T-cell (primary cell): ENCODE data around the gene CEP135. TPM values are rescaled to one million over a fixed set of nuclear protein-coding genes. Genes with fewer than 3 reads are reported as not detected.

Source experiments
- ATAC-seq, 4 experiments: fragments of 200-7000 bp in 3 of 4; fragments of 150-1000 bp in 1 of 4; cut with Tn5 transposase; replicated peaks in 1 of 4; 1 replicate in 3 of 4; 2 replicates in 1 of 4; pipeline ENCODE4 v1.10.0; 2021; ENCODE audit warnings: moderate library complexity in 3 of 4, mild to moderate bottlenecking in 2 of 4, moderate number of reproducible peaks in 1 of 4
- CTCF ChIA-PET, 2 donors: fragments of 300-600 bp; sonication (Branson Sonifier 250); formaldehyde crosslinking; loops; one replicate each; lab custom pipeline; 2022; ENCODE audit warnings: antibody characterized with exemption in 2 of 2; lab: Charles Lee
- POLR2A ChIA-PET, 2 donors: fragments of 300-600 bp; sonication (Branson Sonifier 250); formaldehyde crosslinking; loops; one replicate each; lab custom pipeline; 2022; ENCODE audit warnings: antibody characterized with exemption in 2 of 2; lab: Charles Lee
- DNase-seq, 35 experiments: peaks; one replicate each; pipeline versions ENCODE4 v3.0.0 to v3.0.0-alpha.2; 2013 to 2023
- H3K27ac ChIP-seq: one replicate; pipeline ENCODE4 v1.5.1; 2013; ENCODE audit warnings: low read length
- H3K27me3 ChIP-seq, 2 experiments: replicated peaks in 1 of 2; 1 replicate in 1 of 2; 2 replicates in 1 of 2; pipeline versions ENCODE4 v1.6.1 to v1.7.0; 2013; ENCODE audit warnings: low read length in 1 of 2, mixed read lengths in 1 of 2; ENCODE audit not compliant: control insufficient read depth in 2 of 2, insufficient read depth in 2 of 2; ENCODE audit errors: extremely low read depth in 1 of 2
- H3K36me3 ChIP-seq, 2 donors: 1 replicate in 1 of 2; 2 replicates in 1 of 2; pipeline versions ENCODE4 v1.6.1 to v1.7.0; 2013; ENCODE audit warnings: low read length in 1 of 2; ENCODE audit not compliant: control insufficient read depth in 2 of 2, insufficient read depth in 1 of 2; ENCODE audit errors: extremely low read depth in 1 of 2
- H3K4me1 ChIP-seq, 2 experiments: 1 replicate in 1 of 2; 2 replicates in 1 of 2; pipeline versions ENCODE4 v1.6.1 to v1.7.0; 2013; ENCODE audit warnings: low read length in 2 of 2, mixed read lengths in 1 of 2; ENCODE audit not compliant: insufficient read depth in 2 of 2, control insufficient read depth in 1 of 2; ENCODE audit errors: extremely low read depth in 1 of 2
- H3K4me3 ChIP-seq, 2 donors: 1 replicate in 1 of 2; 2 replicates in 1 of 2; pipeline versions ENCODE4 v1.5.1 to v1.7.0; 2013; ENCODE audit warnings: mild to moderate bottlenecking in 2 of 2, low read length in 1 of 2, moderate library complexity in 1 of 2; ENCODE audit not compliant: control insufficient read depth in 1 of 2; ENCODE audit errors: extremely low read depth in 1 of 2
- H3K9me3 ChIP-seq: 2 replicates; pipeline ENCODE4 v1.7.0; 2013
- H3K27ac Mint-ChIP-seq, 2 donors: one replicate each; pipeline ENCODE4 v1.8.0; 2020 to 2021; ENCODE audit warnings: mild to moderate bottlenecking in 2 of 2, mixed read lengths in 2 of 2
- H3K27me3 Mint-ChIP-seq, 2 donors: one replicate each; pipeline ENCODE4 v1.8.0; 2021 to 2022; ENCODE audit warnings: mixed read lengths in 2 of 2
- H3K36me3 Mint-ChIP-seq: one replicate; pipeline ENCODE4 v1.8.0; 2021; ENCODE audit warnings: mixed read lengths
- H3K4me1 Mint-ChIP-seq, 3 donors: one replicate each; pipeline ENCODE4 v1.8.0; 2020 to 2022; ENCODE audit warnings: mixed read lengths in 3 of 3, mild to moderate bottlenecking in 1 of 3
- H3K4me3 Mint-ChIP-seq, 3 donors: one replicate each; pipeline ENCODE4 v1.8.0; 2020 to 2022; ENCODE audit warnings: mild to moderate bottlenecking in 3 of 3, mixed read lengths in 3 of 3, moderate library complexity in 3 of 3
- H3K9me3 Mint-ChIP-seq, 3 donors: one replicate each; pipeline ENCODE4 v1.8.0; 2020 to 2022; ENCODE audit warnings: mixed read lengths in 3 of 3
- WGBS: methylation state at CpG from one replicate; pipeline ENCODE4 v1.1.5; 2013; ENCODE audit warnings: missing lambda C conversion rate; ENCODE audit not compliant: insufficient coverage; 5-methylcytosine and 5-hydroxymethylcytosine counted together
- total RNA-seq, 35 experiments: library from RNA in 6 of 35; stranded (reverse) in 6 of 35; fragments of 120-200 nt in 1 of 35; gene quantifications; one replicate each; pipeline versions ENCODE4 v1.2.1 to v1.2.4 and lab custom pipeline; 2013 to 2026

Gene CEP135
- total RNA-seq, result 10 to 100 TPM; 17.3 to 24.5 (median 21.7) TPM
- total RNA-seq (2013), result 20.8 TPM
- 32.1 to 81.7 (median 50.9) reads per million in 29 experiments for total RNA-seq (lab: John Stamatoyannopoulos, UW)

DNA sequence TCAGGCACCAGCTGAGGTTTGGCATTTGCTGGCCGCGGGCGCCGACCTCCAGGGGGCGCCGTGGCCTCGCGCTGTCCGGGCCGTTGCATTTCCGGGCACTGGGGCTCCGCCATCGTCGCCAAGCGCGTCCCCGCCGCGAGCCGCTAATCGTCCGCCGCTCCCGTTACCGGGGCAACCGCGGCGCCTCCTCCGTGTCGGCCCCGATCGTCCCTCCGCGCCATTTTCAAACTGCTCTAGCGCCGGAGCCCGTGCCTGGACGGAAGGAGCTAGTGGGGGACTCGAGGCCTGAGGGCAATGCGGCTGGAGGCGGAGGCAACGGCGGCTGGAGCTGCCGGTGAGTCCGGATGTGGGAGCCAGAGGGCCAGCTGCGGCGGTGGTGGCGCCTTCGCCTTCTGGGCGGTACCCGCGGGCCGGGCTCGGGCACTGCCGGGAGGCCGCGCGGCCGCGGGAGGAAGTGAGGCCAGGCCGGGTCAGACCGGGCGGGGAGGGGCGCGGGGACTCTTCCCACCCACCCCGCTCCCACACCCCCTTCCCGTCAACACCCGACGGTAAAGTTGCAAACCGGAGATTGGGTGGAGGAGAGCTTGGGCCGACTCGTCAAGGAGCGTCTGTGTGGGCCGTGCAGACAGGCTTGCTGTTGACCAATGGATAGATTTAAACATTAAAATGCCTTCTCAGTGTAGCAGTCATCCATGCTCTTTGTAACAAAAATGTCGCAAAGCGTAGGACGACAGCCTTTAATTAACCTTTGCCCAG, at the start of gene CEP135:
Gene CEP135, plus strand, starts transcription at position 220 of the 756 bp plus-strand sequence. CDS start 3,186 bp downstream, outside the sequence.
- Mint-ChIP-seq H3K36me3 (peaks cover 29% of the 10 kb centered on the region), H3K4me1 (peaks cover 51 to 57% (median 52%) of the 10 kb centered on the region in 3 donors), H3K9me3 (peaks cover 5 to 10% (median 9%) of the 10 kb centered on the region in 3 donors), H3K4me3 (peak within 1 kb of the TSS; percentile 86 to 95 (median 90)), H3K27me3 (no peaks in the 10 kb centered on the region), H3K27ac (peak within 1 kb of the TSS; percentile 89 to 94)
- Histone ChIP-seq H3K4me3 (peak within 1 kb of the TSS; percentile 76 to 83), H3K27me3 (no peaks in the 10 kb centered on the region), H3K4me1 (peaks cover 6 to 20% of the 10 kb centered on the region in 2 experiments), H3K27ac (peak within 1 kb of the TSS; percentile 80), H3K9me3 (peaks cover 2% of the 10 kb centered on the region), H3K36me3 (peaks cover 0 to 7% of the 10 kb centered on the region in 2 donors)
- ChIA-PET CTCF (interaction anchor here (0.5 to 2.5 kb wide), 21 partner anchors 9 to 1029 kb away, joined by 3 to 19 read pairs (median 5); partner anchors contain the start of genes AASDH (in 1 of the 2), NOA1 (in 1 of the 2), PAICS (in 1 of the 2) and POLR2B (in 1 of the 2)), POLR2A (interaction anchor here (0.5 to 1.1 kb wide), 5 partner anchors 313 to 1976 kb away, joined by 3 to 5 read pairs (median 3); partner anchors contain the start of genes AASDH (in 1 of the 2) and NOA1 (in 1 of the 2))
- ATAC-seq, result peak; percentile 71 to 83 (median 80)
- peak; percentile 81 to 95 (median 88) for DNase-seq
- under 1% methylated on average over 54 of the region's 77 CpGs for WGBS

DNA sequence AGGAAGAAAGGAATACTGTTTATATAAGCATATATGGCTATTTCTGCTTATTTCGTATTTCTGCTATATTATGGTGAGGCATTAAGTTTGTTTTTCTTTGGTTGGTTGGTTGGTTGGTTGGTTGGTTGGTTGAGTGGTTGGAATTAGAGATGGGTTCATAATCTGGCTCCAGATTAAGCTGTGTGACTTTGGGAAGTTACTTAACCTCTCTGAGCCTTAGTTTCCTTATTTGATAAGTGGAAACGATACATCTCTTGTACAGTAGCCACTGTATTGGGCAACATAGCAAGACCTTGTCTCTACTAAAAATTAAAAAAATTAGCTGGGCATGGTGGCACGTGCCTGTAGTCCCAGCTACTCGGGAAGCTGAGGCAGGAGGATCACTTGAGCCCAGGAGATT, 46.1 kb upstream of the CEP135 start:
- Histone ChIP-seq H3K27me3 (no peaks in the 10 kb centered on the region), H3K4me3 (no peak overlapping the region), H3K36me3 (peaks cover 4 to 16% of the 10 kb centered on the region in 2 donors), H3K27ac (no peak overlapping the region), H3K9me3 (no peaks in the 10 kb centered on the region), H3K4me1 (no peaks in the 10 kb centered on the region)
- H3K4me3 Mint-ChIP-seq, result no peak overlapping the region
- no peaks in the 10 kb centered on the region for H3K9me3 Mint-ChIP-seq
- no peak for DNase-seq
- 100% methylated on average over 2 of the region's 4 CpGs for WGBS
- peaks cover 22% of the 10 kb centered on the region for H3K36me3 Mint-ChIP-seq
- ATAC-seq, result no peak
- ChIA-PET POLR2A (interaction anchor here in 1 of 2 donors (0.6 kb wide), 1 partner anchor 544 kb away, joined by 3 read pairs; no protein-coding TSS in a partner anchor), CTCF (interaction anchor here in 1 of 2 donors (0.6 kb wide), 1 partner anchor 557 kb away, joined by 3 read pairs; no protein-coding TSS in a partner anchor)
- H3K27ac Mint-ChIP-seq, result peak overlapping the region; percentile 69 to 75
- H3K27me3 Mint-ChIP-seq, result no peaks in the 10 kb centered on the region
- peaks cover 17 to 31% (median 20%) of the 10 kb centered on the region in 3 donors for H3K4me1 Mint-ChIP-seq

- no peaks in the 10 kb centered on the region for H3K27me3 ChIP-seq
- Mint-ChIP-seq H3K9me3 (no peaks in the 10 kb centered on the region), H3K36me3 (peaks cover 22% of the 10 kb centered on the region), H3K27me3 (no peaks in the 10 kb centered on the region), H3K4me1 (peaks cover 19 to 35% (median 24%) of the 10 kb centered on the region in 3 donors), H3K4me3 (no peak overlapping the region), H3K27ac (peak overlapping the region in 1 of 2 donors; percentile 40)
- ATAC-seq (no peak), DNase-seq (no peak)
- H3K4me3 ChIP-seq, result no peak overlapping the region
- peaks cover 0 to 13% of the 10 kb centered on the region in 2 donors for H3K36me3 ChIP-seq
- H3K27ac ChIP-seq, result no peak overlapping the region
- H3K4me1 ChIP-seq, result no peaks in the 10 kb centered on the region
- POLR2A ChIA-PET, result no interaction called here
- CTCF ChIA-PET, result no interaction called here
- no peaks in the 10 kb centered on the region for H3K9me3 ChIP-seq
These were observed 45.2 kb upstream of the CEP135 start for GRCh38 chr4:55903577-55903976.

GRCh38 chr4:55904576-55904975, 44.2 kb upstream of the CEP135 start:
- ChIA-PET CTCF (no interaction called here), POLR2A (no interaction called here)
- Mint-ChIP-seq H3K27ac (peak overlapping the region; percentile 57 to 75), H3K27me3 (no peaks in the 10 kb centered on the region), H3K4me3 (no peak overlapping the region), H3K9me3 (no peaks in the 10 kb centered on the region), H3K36me3 (peaks cover 22% of the 10 kb centered on the region), H3K4me1 (peaks cover 19 to 34% (median 24%) of the 10 kb centered on the region in 3 donors)
- no peak overlapping the region for H3K27ac ChIP-seq
- H3K9me3 ChIP-seq, result no peaks in the 10 kb centered on the region
- DNase-seq, result no peak
- no peaks in the 10 kb centered on the region for H3K27me3 ChIP-seq
- peaks cover 0 to 11% of the 10 kb centered on the region in 2 donors for H3K36me3 ChIP-seq
- H3K4me1 ChIP-seq, result no peaks in the 10 kb centered on the region
- no peak for ATAC-seq
- H3K4me3 ChIP-seq, result no peak overlapping the region

GRCh38 chr4:55906323-55906722, 42.4 kb upstream of the CEP135 start:
- Histone ChIP-seq H3K27ac (no peak overlapping the region), H3K27me3 (no peaks in the 10 kb centered on the region), H3K9me3 (no peaks in the 10 kb centered on the region), H3K36me3 (peaks cover 0 to 8% of the 10 kb centered on the region in 2 donors), H3K4me1 (no peaks in the 10 kb centered on the region), H3K4me3 (no peak overlapping the region)
- Mint-ChIP-seq H3K27me3 (no peaks in the 10 kb centered on the region), H3K27ac (peak overlapping the region; percentile 77 to 80), H3K9me3 (no peaks in the 10 kb centered on the region), H3K4me3 (peak overlapping the region in 1 of 3 donors; percentile 55), H3K36me3 (peaks cover 18% of the 10 kb centered on the region), H3K4me1 (peaks cover 19 to 30% (median 24%) of the 10 kb centered on the region in 3 donors)
- WGBS, result no CpG with 5 or more reads among the region's 6 CpGs
- DNase-seq (no peak), ATAC-seq (no peak)
- POLR2A ChIA-PET, result interaction anchor here in 1 of 2 donors (0.6 kb wide), 1 partner anchor 127 kb away, joined by 3 read pairs; no protein-coding TSS in a partner anchor
- CTCF ChIA-PET, result no interaction called here

DNA sequence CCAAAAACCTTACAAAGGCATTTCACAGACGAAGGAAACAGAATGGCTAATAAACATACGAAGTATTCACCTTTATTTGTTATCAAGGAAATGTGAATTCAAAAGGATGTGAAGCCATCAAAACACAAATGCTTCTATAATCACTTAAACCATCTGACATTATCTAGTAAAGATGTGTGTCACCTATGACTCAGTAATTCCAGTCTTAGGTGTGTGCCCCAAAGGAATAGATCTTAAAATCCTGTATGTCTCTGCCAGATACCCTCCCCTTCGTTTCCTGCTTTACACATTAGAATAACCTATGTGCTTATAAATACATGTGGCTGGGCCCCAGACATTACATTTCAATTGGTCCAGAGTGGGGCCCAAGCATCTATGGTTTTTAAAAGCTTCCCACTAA, 41.8 kb upstream of the CEP135 start:
- Histone ChIP-seq H3K27ac (peak overlapping the region; percentile 2), H3K36me3 (peaks cover 0 to 8% of the 10 kb centered on the region in 2 donors), H3K4me3 (no peak overlapping the region), H3K4me1 (no peaks in the 10 kb centered on the region), H3K27me3 (no peaks in the 10 kb centered on the region), H3K9me3 (no peaks in the 10 kb centered on the region)
- peak; percentile 29 to 65 (median 58) for ATAC-seq
- Mint-ChIP-seq H3K9me3 (no peaks in the 10 kb centered on the region), H3K27ac (peak overlapping the region; percentile 76 to 80), H3K27me3 (no peaks in the 10 kb centered on the region), H3K4me3 (peak overlapping the region; percentile 37 to 55 (median 46)), H3K4me1 (peaks cover 19 to 30% (median 24%) of the 10 kb centered on the region in 3 donors), H3K36me3 (peaks cover 18% of the 10 kb centered on the region)
- WGBS, result 60% methylated on average over 1 of the region's 3 CpGs
- ChIA-PET CTCF (no interaction called here), POLR2A (interaction anchor here in 1 of 2 donors (0.6 kb wide), 1 partner anchor 126 kb away, joined by 3 read pairs; no protein-coding TSS in a partner anchor)
- DNase-seq, result peak in 1 of 35 experiments; percentile 5
